GM18909 (cell line): ENCODE data around the gene MBNL1.
A peak's percentile ranks its signal among the peaks of the same experiment; 100 is the strongest.
"Not testable (repeated sequence)": the region's sequence is repeated elsewhere in the genome, so short reads cannot be mapped to it uniquely, and the experiment has no call there.

Experiments
- ATAC-seq: cut with Tn5 transposase; IDR thresholded peaks from one replicate; pipeline ENCODE4 v1.9.1; 2021; ENCODE audit warnings: mild to moderate bottlenecking; ENCODE audit not compliant: unreplicated experiment, poor library complexity

Gene MBNL1

DNA sequence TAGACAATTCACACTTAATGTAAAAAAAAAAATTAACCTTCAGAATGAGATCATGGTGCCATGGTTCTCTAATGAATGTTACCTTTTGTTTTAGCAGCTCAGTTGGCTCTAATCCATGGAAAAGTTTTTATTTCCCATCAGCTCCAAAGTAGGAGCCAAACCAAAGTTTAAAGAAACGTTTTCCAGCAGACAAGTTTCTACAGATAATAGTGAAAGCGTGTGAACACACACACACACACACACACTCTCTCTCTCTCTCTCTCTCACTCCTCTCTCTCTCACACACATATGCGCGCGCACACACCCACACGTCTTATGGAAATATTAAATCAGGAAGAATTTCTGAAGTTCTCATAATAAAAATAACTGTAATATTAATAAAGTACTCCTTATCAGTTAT is 46.9 kb downstream of the MBNL1 start:
- ATAC-seq, result no peak

DNA sequence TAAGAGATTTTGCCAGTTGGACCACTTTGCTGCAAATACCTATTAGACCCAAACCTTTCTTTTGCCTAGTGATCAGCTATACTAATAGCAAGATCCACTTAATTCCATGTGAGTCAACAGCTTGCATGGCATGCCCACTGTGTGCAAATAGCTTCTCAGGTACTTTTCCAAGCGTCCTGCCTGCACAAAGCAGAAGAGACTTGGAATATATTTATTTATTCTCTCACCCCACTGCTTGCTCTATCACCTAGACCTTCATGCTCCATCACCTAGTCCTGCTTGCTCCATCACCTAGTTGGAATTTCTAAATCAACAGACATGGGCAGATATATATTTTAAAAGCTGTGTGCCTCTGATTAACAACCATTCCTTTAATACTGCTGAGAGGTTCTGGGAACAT is 47.6 kb downstream of the MBNL1 start:
- ATAC-seq, result no peak

DNA sequence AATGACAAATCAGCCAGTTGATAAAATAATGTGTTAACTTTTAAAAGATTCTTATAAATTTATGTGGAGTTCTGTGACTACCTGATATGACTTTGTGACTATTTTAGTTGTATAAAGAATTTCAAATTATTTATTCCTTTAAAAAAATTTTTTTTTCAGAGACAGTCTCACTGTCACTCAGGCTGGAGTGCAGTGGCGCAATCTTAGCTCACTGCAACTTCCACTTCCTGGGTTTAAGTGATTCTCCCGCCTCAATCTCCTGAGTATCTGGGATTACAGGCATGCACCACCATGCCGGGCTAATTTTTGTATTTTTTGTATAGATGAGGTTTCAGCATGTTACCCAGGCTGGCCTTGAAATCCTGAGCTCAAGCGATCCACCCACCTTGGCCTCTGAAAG is 48.5 kb downstream of the MBNL1 start:
- ATAC-seq, result no peak

DNA sequence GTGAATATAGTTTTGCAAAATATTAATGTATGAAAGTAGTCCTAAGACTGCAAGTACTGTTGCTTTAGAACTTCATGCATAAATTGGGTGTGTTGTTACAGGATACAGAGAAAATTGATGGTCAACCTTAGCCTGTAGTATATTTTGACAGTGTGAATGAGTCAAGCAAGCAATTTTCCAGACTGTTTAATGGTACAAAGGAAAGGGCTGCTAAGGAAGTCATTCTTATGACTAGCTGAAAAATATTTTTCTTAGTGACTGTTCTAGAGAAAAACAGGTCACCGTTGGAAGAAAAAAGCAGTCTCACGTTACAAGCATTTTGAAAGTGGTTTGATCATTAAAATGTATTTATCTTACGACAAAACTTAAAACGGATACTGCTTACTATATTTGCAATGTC is 49.2 kb downstream of the MBNL1 start:
- no peak for ATAC-seq

DNA sequence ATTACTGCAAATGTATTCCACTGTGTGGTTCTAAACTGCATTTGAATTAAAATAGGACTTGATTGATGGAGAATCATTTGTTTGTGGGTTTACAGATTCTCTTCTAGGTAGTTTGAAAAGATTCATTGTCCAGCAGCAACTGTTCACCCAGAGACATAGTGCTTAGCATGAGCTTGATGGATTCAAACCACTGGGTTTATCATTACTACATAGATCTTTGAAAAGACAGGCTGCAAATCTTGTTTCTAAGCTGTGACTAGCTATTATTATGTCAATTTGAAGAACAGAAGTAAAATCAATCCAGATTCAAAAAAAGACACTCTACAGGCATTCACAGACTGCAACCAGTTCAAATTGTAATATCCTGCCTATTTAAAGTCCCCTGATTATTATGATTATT is 49.8 kb downstream of the MBNL1 start:
- no peak for ATAC-seq

DNA sequence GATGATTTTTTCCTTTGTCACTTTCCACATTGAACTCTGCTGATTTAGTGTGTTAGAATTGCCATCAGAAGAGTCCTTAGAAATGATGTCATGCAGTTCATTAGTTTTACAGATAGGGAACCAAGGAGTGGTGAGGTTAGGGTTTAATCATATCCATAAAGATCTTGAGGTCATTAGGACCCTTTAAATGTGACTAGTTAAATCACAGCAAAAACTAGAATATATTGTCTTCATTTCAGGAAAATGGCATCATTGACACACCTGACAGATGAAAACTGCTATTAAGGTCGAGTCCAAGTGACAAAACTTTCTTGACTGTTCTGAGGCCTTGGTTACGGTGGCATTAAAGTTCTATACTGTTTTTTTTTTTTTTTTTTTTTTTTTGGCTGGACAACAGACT is 50.5 kb downstream of the MBNL1 start:
- ATAC-seq, result no peak

DNA sequence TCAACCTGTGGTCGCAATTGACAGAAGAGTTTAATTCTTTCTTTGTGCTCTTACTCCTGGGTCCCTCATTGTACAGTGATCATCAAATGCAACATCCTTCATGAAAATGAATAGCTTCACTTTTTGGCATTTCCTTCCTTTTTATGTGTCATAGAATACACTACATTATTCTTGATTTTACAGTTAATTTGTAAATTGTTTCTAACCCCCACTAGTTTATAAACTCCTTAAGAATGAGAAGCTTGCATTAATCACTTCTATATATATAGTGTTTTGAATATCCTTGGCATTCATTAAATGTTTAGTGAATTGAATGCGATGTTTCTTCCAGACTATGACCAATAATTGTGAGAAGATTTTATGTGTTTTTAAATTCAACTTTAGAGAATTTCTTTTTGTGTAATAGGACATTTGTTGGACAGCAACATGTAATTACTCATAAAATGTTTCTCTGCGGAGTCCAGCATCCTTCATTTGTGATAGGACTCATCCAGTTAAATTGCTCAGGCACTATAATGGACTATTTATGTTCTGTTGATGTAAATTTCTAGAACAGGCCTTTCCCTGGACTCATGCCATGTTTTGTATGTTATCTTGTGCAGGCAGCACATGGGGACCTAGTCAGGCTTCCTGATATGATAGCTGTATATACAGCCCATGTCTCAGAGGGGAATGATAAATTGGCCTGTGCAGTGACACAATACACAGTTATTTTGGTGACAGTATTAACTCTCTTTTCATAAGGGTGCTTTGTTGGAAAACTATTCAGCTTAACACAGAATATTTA is 51.3 kb downstream of the MBNL1 start:
- ATAC-seq, result no peak

DNA sequence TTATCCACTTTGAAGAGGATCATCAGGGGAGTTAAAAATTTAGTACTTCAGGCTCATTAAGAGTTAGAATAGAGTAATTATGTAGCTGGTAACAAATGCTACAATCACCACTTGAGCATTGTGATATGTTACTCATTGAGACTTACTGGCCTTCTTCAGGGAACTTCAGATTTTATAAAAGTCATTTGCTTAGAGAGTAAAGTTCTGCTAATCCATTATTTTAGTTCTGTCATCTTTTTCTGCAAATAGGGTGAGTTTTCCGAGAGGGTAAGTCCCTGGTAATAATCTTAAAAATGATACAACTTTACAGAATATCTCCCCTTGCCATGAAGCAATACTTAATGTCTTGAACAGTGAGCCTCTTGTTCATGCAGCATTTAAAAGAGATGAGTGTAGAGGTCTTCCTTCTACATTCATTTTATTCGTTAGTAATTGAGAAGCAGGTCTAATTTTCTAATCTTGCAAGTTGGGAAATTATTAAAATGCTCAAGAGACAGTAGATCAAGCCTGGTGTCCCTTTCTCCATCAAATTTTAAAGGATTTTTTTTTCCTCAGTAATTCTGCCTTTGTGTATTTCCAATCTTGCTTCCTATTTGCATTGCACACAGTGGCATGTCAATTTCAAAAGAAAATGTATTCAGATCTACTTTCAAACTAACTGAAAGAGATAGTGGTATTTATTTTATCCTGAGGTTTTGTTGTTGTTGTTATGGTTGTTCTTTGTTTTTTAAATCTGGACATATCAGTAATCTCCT is 52.6 kb downstream of the MBNL1 start:
- no peak for ATAC-seq

DNA sequence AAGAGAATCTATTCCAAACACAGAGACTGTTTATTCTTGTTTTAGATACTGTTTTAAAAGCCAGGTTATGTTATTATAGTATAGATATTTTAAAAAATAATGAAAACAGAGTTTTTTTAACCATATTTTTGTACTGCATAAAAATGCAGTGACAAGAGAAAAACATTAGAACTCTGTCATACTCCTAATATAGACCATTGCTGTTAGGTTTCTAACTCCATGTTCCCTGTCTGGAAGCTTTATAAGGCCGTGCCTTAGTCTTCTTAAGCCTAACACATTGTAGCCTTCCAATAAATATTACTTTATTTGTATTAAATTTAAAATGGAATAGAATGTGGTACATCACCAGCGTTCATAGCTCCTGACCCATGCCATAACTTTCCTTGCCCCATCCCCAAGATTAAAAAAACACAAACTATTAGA is 53.2 kb downstream of the MBNL1 start:
- no peak for ATAC-seq

DNA sequence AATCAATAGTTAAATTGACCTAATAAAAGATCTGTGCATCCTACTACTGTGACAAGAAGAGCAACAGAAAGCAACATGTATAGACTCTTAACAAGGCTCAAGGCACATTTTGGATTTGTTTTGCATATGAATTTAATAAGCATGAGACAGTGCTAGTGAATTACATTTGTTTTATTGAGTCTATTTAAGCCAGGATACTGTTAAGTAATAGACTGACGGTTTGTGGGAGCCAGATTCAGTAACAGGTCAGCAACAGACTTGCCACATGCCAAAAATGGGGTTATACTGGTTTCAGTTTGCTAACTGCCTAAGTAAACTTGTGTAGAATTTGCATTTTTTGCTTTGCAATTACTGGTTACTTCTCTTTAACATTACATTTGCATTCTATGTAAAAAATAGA is 54.0 kb downstream of the MBNL1 start:
- peak; percentile 69 for ATAC-seq

DNA sequence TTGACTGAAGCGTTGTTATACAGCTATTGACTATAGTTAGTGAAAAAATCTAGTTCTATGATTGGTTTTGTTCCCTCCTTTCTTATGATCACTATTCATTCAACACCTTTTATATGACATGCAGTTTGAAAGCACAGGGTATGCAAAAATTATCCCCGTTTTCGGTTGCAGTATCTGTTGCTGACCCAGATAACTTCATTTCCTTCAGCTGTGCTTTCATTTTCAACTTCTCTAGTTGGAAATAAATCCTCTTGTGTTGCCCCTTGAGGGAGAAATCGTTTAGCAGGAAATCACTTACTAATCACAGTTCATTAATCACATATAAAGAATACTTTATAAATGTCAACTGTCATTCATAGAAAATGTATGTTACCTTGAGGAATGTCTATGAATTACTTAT is 55.1 kb downstream of the MBNL1 start:
- ATAC-seq, result peak; percentile 79

DNA sequence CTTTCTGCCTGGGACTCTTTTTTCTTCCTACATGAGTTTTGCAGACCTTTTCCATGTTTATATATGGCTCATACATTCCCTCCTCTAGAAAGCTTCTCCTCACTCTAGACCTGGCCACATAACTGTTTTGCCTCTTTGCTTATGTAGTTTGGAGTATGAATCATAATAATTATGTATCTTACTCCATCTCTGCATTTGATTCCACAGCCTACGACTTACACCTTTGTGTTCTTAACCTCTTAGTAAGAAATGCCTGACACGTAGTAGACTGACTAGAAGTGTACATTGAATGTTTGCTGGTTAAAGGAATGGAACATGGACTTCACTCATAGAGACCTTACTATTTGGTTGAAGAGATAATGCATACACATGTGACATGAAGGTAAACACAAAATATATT is 56.4 kb downstream of the MBNL1 start:
- ATAC-seq, result no peak

DNA sequence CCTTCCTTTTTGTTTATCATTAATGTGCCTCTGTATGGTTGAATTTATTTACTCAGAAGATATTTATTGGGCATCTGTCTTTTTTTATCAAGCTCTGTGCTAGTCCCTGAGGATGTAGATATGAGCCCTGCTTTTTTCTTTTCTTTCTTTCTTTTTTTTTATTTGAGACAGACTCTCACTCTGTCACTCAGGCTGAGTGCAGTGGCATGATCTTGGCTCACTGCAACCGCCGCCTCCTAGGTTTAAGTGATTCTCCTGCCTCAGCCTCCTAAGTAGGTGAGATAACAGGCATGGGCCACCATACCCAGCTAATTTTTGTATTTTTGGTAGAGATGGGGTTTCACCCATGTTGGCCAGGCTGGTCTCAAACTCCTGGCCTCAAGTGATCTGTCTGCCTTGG is 58.5 kb downstream of the MBNL1 start:
- ATAC-seq, result no peak

DNA sequence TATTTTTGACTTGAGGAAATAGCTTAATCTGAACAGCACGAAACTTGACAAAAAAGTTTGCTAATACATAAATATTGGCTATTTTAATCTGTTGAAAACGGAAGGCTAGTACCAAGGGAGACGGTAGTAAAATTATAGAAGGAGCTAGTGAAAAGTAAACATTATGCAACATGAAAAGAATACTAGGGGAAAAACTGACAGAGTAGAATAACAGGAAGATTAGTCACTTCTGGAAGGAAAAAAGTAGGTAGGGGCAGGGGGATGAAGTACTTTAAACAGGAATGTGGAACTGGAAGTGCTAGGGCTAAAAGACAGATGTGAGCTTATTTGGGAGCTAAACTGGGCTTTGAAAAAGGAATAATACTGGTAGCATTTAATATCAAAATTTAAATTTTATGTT is 60.1 kb downstream of the MBNL1 start:
- no peak for ATAC-seq

DNA sequence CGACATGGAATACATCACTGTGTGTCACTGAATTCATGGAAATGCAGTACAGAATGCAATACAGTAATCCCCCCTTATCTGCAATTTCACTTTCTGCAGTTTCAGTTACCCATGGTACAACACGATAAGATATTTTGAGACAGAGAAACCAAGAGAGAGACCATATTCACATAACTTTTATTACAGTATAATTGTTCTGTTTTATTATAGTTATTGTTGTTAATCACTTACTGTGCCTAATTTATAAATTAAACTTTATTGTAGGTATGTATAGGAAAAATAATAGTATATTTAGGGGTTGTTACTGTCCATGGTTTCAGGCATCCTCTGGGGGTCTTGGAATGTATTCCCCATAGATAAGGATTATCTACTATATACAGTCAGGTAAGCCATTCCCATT is 61.8 kb downstream of the MBNL1 start:
- no peak for ATAC-seq

DNA sequence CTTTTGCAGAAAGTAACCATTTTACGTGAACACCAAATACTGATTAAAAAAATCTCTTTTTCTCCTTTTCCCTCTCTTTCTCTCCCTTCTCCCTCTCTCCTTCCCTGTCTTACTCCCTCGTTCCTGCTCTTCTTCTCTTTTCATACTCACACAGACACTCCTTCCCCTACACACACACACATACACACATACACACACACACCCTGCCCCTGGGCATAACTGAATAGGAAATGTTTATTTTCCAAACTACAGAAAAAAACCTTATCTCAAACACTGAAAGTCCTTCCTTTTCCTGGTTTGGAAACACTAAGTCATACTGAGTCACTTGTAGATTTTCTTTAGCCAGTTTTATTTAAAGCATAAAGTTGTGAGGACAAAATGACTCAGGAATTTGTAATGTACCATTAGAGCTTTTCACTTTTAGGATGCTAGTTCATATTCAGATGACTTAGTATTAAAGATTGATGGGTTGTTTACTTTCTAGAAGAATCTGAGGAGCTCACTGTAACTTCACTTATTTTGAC is 62.4 kb downstream of the MBNL1 start:
- no peak for ATAC-seq

DNA sequence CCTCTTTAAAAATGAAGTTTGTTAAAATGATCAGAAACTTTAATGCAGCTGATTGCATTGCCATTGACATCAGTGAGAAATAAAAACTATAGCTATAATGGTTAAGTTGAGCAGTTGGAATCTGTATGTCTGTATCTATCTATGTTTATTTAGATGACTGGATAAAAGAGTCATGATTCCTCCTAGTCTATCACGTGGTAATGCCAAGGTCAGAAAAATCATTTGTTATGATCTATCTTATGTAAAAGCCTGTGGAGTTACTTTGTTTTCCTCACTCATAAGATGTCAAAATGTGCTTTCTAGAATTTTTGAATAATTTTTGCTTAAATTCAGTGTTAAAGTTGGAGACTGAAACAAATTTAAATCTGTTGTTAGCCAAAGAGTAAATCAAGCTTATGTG is 63.3 kb downstream of the MBNL1 start:
- ATAC-seq, result no peak

DNA sequence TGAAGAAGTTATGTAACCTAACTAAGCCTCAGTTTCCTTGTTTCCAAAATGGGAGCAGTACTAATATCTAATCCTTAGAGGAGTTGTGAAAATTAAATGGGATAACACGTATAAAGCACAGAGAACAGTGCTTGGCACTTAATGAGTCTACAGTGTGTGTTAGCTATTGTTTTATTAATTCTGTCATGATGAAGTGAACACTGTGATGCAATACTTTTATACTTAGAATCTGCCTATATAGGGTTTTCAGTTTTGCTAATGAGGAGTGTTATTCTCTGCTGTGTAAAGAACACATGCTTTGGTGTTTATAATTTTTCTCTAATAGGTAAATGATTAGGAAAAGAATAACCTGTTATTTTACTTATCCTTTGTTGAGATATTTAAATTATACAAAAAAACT is 65.2 kb downstream of the MBNL1 start:
- no peak for ATAC-seq

DNA sequence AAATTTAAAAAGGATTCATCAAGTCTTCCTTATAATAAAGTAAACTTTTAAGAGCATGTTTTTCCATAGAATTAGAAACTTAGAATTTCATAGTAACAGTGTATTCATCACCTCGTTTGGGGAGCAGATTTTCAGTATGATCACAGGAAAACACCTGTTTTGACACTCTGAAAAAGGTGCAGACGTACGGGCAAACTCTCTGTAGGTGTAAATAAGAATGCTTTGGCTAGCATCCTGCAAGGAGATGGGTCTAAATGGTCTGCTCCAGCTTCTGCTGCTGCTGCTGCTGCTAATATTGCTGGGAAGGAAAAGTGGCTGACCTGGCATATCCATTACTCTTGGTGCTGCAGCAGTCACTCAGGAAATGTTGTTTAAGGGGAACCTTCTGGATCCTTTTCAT is 66.0 kb downstream of the MBNL1 start:
- ATAC-seq, result no peak

DNA sequence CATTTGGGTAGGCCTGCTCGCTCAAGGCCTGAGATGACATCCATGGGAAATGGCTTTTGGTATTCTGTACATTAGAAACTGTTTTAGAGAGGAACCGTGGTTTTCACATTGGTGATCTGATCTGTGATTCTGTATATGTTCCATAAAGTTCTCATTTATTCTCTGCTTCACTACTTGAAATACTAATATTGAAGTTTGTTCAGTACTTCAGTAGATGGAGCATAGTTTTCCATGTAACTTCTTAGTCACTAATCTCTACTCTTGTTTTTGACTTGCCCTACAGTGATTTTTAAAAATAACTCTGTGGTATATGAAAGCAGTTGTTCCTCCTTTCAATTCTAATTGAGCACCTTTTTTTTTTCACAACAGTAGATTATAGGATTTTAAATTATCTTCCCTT is 66.5 kb downstream of the MBNL1 start:
- peak; percentile 31 for ATAC-seq

DNA sequence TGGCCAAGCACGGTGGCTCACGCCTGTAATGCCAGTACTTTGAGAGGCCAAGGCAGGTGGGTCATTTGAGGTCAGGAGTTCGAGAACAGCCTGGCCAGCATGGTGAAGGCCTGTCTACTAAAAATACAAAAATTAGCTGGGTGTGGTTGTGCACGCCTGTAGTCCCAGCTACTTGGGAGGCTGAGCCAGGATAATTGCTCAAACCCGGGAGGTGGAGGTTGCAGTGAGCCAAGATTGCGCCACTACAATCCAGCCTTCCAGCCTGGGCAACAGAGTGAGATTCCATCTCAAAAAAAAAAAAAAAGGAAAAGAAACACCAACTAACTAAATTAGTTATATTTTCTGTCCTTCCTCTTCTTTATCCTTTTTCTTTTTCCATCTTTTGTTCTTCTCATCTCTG is 68.6 kb downstream of the MBNL1 start:
- not testable (repeated sequence) for ATAC-seq
